A673 (cell line): ENCODE data around the gene CPM. TPM values are rescaled to one million over a fixed set of nuclear protein-coding genes. Genes with fewer than 3 reads are reported as not detected.

ENCODE experiments used
- BruUV-seq: library from RNA; stranded (reverse); fragments of 400-500 nt; replicated peaks from 2 replicates; lab custom pipeline; 2021; lab: Mats Ljungman, UMichigan
- CTCF ChIA-PET: fragments of 300-600 bp; sonication (Branson Sonifier 250); formaldehyde crosslinking; loops from one replicate; lab custom pipeline; 2022; ENCODE audit warnings: antibody characterized with exemption; lab: Charles Lee
- POLR2A ChIA-PET: fragments of 300-600 bp; sonication (Branson Sonifier 250); formaldehyde crosslinking; loops from one replicate; lab custom pipeline; 2022; ENCODE audit warnings: antibody characterized with exemption; ENCODE audit not compliant: low non-redundant PET; lab: Charles Lee
- DNase-seq: peaks from one replicate; pipeline ENCODE4 v3.0.0-alpha.2; 2015; ENCODE audit warnings: low spot score
- H3K27ac ChIP-seq: fragments of 200-600 bp; sonication (generic); 2 replicates; pipeline ENCODE4 v1.5.1; 2016; ENCODE audit warnings: mixed run types, low read depth, mild to moderate bottlenecking, mixed read lengths, antibody characterized with exemption, low read length; ENCODE audit not compliant: poor library complexity, severe bottlenecking
- H3K27me3 ChIP-seq: fragments of 200-600 bp; sonication (generic); replicated peaks from 2 replicates; pipeline ENCODE4 v1.6.1; 2017; ENCODE audit warnings: mixed run types, low read depth, mild to moderate bottlenecking, mixed read lengths, antibody characterized with exemption, low read length; ENCODE audit not compliant: insufficient read depth, poor library complexity
- H3K36me3 ChIP-seq: fragments of 200-600 bp; sonication (generic); 2 replicates; pipeline ENCODE4 v1.6.1; 2016; ENCODE audit warnings: mixed run types, mild to moderate bottlenecking, mixed read lengths, antibody characterized with exemption, low read length; ENCODE audit not compliant: insufficient read depth, poor library complexity, severe bottlenecking
- H3K4me1 ChIP-seq: fragments of 200-600 bp; sonication (generic); 2 replicates; pipeline ENCODE4 v1.6.1; 2017; ENCODE audit warnings: mixed run types, mild to moderate bottlenecking, mixed read lengths, antibody characterized with exemption, low read length; ENCODE audit not compliant: insufficient read depth, poor library complexity, severe bottlenecking
- H3K4me3 ChIP-seq: fragments of 200-600 bp; sonication (generic); 2 replicates; pipeline ENCODE4 v1.5.1; 2016; ENCODE audit warnings: low read depth, mixed run types, mild to moderate bottlenecking, mixed read lengths, low read length; ENCODE audit not compliant: poor library complexity, severe bottlenecking
- H3K9me3 ChIP-seq: fragments of 200-600 bp; sonication (generic); 2 replicates; pipeline ENCODE4 v1.6.1; 2016; ENCODE audit warnings: mixed run types, low read depth, mild to moderate bottlenecking, mixed read lengths, antibody characterized with exemption, low read length; ENCODE audit not compliant: poor library complexity, severe bottlenecking
- EZH2 ChIP-seq: fragments of 200-600 bp; sonication (generic); IDR thresholded peaks from 2 replicates; pipeline ENCODE4 v1.6.1; 2017; ENCODE audit warnings: borderline replicate concordance, low read depth, mild to moderate bottlenecking, mixed read lengths, antibody characterized with exemption, low read length; ENCODE audit not compliant: poor library complexity, severe bottlenecking
- intact Hi-C: fragments of 100-400 bp; cut with micrococcal nuclease; formaldehyde crosslinking; loops from one replicate; pipeline ENCODE4 v1.10.0; 2022; ENCODE audit not compliant: unreplicated experiment
- total RNA-seq: library from RNA; stranded (reverse); gene quantifications from 2 replicates; pipeline ENCODE4 v1.2.3, GENCODE V29; 2021
- TF ChIP-seq, protein P1 (sequence below): fragments of 300-800, 200-600 bp; sonication (generic); conservative IDR thresholded peaks from 2 replicates; pipeline ENCODE4 v1.5.1; 2017; ENCODE audit warnings: low read depth, mild to moderate bottlenecking, antibody characterized with exemption, low read length, moderate library complexity, mixed read lengths

CPM gene
- total RNA-seq, 1 experiment from 2014 or later = 0.84 TPM

- ChIA-PET POLR2A (no interaction called here), CTCF (interaction anchor here (0.5 kb wide), 1 partner anchor 206 kb away, joined by 5 read pairs; no protein-coding TSS in a partner anchor)
- TF ChIP-seq, protein P1, sequence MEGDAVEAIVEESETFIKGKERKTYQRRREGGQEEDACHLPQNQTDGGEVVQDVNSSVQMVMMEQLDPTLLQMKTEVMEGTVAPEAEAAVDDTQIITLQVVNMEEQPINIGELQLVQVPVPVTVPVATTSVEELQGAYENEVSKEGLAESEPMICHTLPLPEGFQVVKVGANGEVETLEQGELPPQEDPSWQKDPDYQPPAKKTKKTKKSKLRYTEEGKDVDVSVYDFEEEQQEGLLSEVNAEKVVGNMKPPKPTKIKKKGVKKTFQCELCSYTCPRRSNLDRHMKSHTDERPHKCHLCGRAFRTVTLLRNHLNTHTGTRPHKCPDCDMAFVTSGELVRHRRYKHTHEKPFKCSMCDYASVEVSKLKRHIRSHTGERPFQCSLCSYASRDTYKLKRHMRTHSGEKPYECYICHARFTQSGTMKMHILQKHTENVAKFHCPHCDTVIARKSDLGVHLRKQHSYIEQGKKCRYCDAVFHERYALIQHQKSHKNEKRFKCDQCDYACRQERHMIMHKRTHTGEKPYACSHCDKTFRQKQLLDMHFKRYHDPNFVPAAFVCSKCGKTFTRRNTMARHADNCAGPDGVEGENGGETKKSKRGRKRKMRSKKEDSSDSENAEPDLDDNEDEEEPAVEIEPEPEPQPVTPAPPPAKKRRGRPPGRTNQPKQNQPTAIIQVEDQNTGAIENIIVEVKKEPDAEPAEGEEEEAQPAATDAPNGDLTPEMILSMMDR = no peak
- no peak for TF ChIP-seq EZH2
- Histone ChIP-seq H3K9me3 (no peaks in the 10 kb centered on the region), H3K4me3 (no peak overlapping the region), H3K4me1 (no peaks in the 10 kb centered on the region), H3K27me3 (no peaks in the 10 kb centered on the region), H3K27ac (no peak overlapping the region), H3K36me3 (no peaks in the 10 kb centered on the region)
- intact Hi-C loops = no loop called here
- no TSS peak for BruUV-seq
- no peak for DNase-seq
Observed at GRCh38 chr12:68971404-68971803, 38.4 kb upstream of the CPM start.

- H3K36me3 ChIP-seq = no peaks in the 10 kb centered on the region
- ChIA-PET CTCF (interaction anchor here (0.5 kb wide), 1 partner anchor 207 kb away, joined by 5 read pairs; no protein-coding TSS in a partner anchor), POLR2A (no interaction called here)
- no peak overlapping the region for H3K27ac ChIP-seq
- TF ChIP-seq, protein P1 = no peak
- no peak for TF ChIP-seq EZH2
- H3K27me3 ChIP-seq = no peaks in the 10 kb centered on the region
- H3K9me3 ChIP-seq = no peaks in the 10 kb centered on the region
- H3K4me3 ChIP-seq = no peak overlapping the region
- BruUV-seq = no TSS peak
- H3K4me1 ChIP-seq = no peaks in the 10 kb centered on the region
- no peak for DNase-seq
- intact Hi-C loops = no loop called here
Observed at GRCh38 chr12:68970951-68971350, 38.0 kb upstream of the CPM start.

- Histone ChIP-seq H3K27ac (no peak overlapping the region), H3K27me3 (no peaks in the 10 kb centered on the region), H3K4me1 (no peaks in the 10 kb centered on the region), H3K36me3 (no peaks in the 10 kb centered on the region), H3K4me3 (no peak overlapping the region), H3K9me3 (no peaks in the 10 kb centered on the region)
- no TSS peak for BruUV-seq
- no peak for TF ChIP-seq EZH2
- TF ChIP-seq, protein P1 = no peak
- DNase-seq = no peak
- CTCF ChIA-PET = no interaction called here
- intact Hi-C loops = no loop called here
- POLR2A ChIA-PET = no interaction called here
Observed at GRCh38 chr12:68970306-68970705, 37.3 kb upstream of the CPM start.
